ENCODE measurements around the gene CAMTA1. TPM values are rescaled to one million over a fixed set of nuclear protein-coding genes. Genes with fewer than 3 reads are reported as not detected.

The CAMTA1 gene
- total RNA-seq, 1 donor from 2014 or later: 63.8 TPM

GRCh38 chr1:7172804-7173203 lies 387.6 kb downstream of the CAMTA1 start:
- no peak overlapping the region for H3K4me3 Mint-ChIP-seq (ENCODE audit: unreplicated experiment)
- no peak for TF ChIP-seq CTCF (IDR thresholded peaks at IDR 0.05)
- DNase-seq (ENCODE audit: low spot score): no peak

GRCh38 chr1:7174561-7174960 lies 389.3 kb downstream of the CAMTA1 start:
- TF ChIP-seq CTCF (IDR thresholded peaks at IDR 0.05): no peak
- Mint-ChIP-seq H3K27ac (ENCODE audit: unreplicated experiment) (no peak overlapping the region), H3K9me3 (ENCODE audit: low read depth) (peaks cover under 1% of the 10 kb centered on the region), H3K36me3 (ENCODE audit: low read depth) (no peaks in the 10 kb centered on the region), H3K4me3 (ENCODE audit: unreplicated experiment) (no peak overlapping the region), H3K27me3 (ENCODE audit: low read depth) (peaks cover 33% of the 10 kb centered on the region), H3K4me1 (ENCODE audit: low read depth) (no peaks in the 10 kb centered on the region)
- no peak for DNase-seq (ENCODE audit: low spot score)

More at GRCh38 chr1:7172804-7173203, 387.6 kb downstream of the CAMTA1 start:
- peaks cover 29% of the 10 kb centered on the region for H3K27me3 Mint-ChIP-seq (ENCODE audit: low read depth)
- H3K27ac Mint-ChIP-seq (ENCODE audit: unreplicated experiment): no peak overlapping the region
- H3K36me3 Mint-ChIP-seq (ENCODE audit: low read depth): no peaks in the 10 kb centered on the region
- H3K9me3 Mint-ChIP-seq (ENCODE audit: low read depth): no peaks in the 10 kb centered on the region
- no peaks in the 10 kb centered on the region for H3K4me1 Mint-ChIP-seq (ENCODE audit: low read depth)

GRCh38 chr1:7174980-7175906 lies 390.0 kb downstream of the CAMTA1 start:
- no peak for TF ChIP-seq CTCF (IDR thresholded peaks at IDR 0.05)
- Mint-ChIP-seq H3K4me3 (ENCODE audit: unreplicated experiment) (no peak overlapping the region), H3K4me1 (ENCODE audit: low read depth) (no peaks in the 10 kb centered on the region), H3K27me3 (ENCODE audit: low read depth) (peaks cover 33% of the 10 kb centered on the region), H3K9me3 (ENCODE audit: low read depth) (peaks cover 6% of the 10 kb centered on the region), H3K36me3 (ENCODE audit: low read depth) (peaks cover 2% of the 10 kb centered on the region), H3K27ac (ENCODE audit: unreplicated experiment) (no peak overlapping the region)
- DNase-seq (ENCODE audit: low spot score): no peak

GRCh38 chr1:7177021-7177420 lies 391.8 kb downstream of the CAMTA1 start:
- Mint-ChIP-seq H3K27ac (ENCODE audit: unreplicated experiment) (no peak overlapping the region), H3K36me3 (ENCODE audit: low read depth) (peaks cover 2% of the 10 kb centered on the region), H3K9me3 (ENCODE audit: low read depth) (peaks cover 16% of the 10 kb centered on the region), H3K4me3 (ENCODE audit: unreplicated experiment) (no peak overlapping the region), H3K27me3 (ENCODE audit: low read depth) (peaks cover 20% of the 10 kb centered on the region), H3K4me1 (ENCODE audit: low read depth) (no peaks in the 10 kb centered on the region)
- no peak for TF ChIP-seq CTCF (IDR thresholded peaks at IDR 0.05)
- no peak for DNase-seq (ENCODE audit: low spot score)

GRCh38 chr1:7177438-7178146 lies 392.3 kb downstream of the CAMTA1 start:
- no peak for TF ChIP-seq CTCF (IDR thresholded peaks at IDR 0.05)
- Mint-ChIP-seq H3K9me3 (ENCODE audit: low read depth) (peaks cover 16% of the 10 kb centered on the region), H3K36me3 (ENCODE audit: low read depth) (peaks cover 2% of the 10 kb centered on the region), H3K4me1 (ENCODE audit: low read depth) (no peaks in the 10 kb centered on the region), H3K4me3 (ENCODE audit: unreplicated experiment) (no peak overlapping the region), H3K27me3 (ENCODE audit: low read depth) (peaks cover 19% of the 10 kb centered on the region), H3K27ac (ENCODE audit: unreplicated experiment) (no peak overlapping the region)
- no peak for DNase-seq (ENCODE audit: low spot score)
